ENCODE data around the gene RREB1.

GRCh38 chr6:7101290-7101689 lies 6.5 kb upstream of the RREB1 start:
- TF ChIP-seq ZNF174 (tag by site-specific recombination; IDR thresholded peaks at IDR 0.05) (no peak), ZNF114 (tag by site-specific recombination; IDR thresholded peaks at IDR 0.05) (no peak), CTCF (tag by site-specific recombination; IDR thresholded peaks at IDR 0.05) (no peak), ZNF121 (tag by site-specific recombination; IDR thresholded peaks at IDR 0.05) (no peak), ELK4 (IDR thresholded peaks at IDR 0.05; ENCODE audit: borderline replicate concordance, low read depth, low read length) (no peak), ATF2 (tag by site-specific recombination; IDR thresholded peaks at IDR 0.05; ENCODE audit: low read depth) (no peak)
